GM18520 (cell line): ENCODE data around the gene AGT.
"Not testable (repeated sequence)": the region's sequence is repeated elsewhere in the genome, so short reads cannot be mapped to it uniquely, and the experiment has no call there.

Experiments used
- ATAC-seq: cut with Tn5 transposase; IDR thresholded peaks from one replicate; pipeline ENCODE4 v1.9.1; 2021; ENCODE audit not compliant: unreplicated experiment

AGT gene

GRCh38 chr1:230693221-230693620 is 20.7 kb downstream of the AGT start:
- ATAC-seq, result no peak

DNA sequence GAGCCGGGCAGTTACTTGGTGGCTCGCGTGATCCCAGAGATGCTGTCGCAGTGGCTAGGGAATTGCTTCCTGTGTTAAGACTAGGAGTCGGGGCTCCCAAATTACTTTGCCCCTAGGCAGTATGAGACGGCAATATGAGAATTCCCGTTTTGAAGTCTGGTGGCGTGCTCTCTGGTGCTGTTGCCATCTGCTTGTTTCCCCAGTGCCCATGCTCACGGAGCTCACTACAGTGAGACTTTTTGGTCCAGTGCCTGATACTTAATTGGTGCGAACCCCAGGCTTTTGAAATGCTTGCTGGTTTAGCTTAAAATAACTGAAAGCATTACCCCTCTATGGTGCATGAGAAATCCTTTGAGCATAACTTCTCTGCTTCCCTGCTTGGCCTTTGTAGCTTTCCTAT is 22.3 kb downstream of the AGT start:
- ATAC-seq, result no peak

DNA sequence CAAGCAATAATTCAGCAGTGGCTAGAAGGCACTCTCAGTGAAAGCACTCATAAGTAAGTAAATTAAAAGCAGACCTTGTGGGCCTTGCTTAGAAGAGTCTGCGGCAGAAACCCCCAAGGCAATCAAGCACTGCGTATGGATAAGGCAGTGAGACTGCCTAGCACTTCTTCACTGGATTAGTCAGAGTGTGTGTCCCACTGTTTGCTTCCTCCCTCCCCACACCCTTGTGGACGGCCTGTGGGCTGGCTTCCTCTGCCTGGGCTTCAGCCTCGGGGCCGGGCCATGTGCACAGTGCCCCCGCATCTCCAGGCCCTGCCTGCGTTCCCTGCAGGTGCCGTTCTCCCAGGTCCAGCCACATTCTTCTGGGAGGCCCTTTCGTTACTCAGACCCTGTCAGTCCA is 23.8 kb downstream of the AGT start:
- ATAC-seq, result no peak

- no peak for ATAC-seq
Observed at GRCh38 chr1:230686747-230687146, 27.2 kb downstream of the AGT start.

GRCh38 chr1:230684998-230685397 is 28.9 kb downstream of the AGT start:
- no peak for ATAC-seq

GRCh38 chr1:230684146-230684545 is 29.8 kb downstream of the AGT start:
- no peak for ATAC-seq

DNA sequence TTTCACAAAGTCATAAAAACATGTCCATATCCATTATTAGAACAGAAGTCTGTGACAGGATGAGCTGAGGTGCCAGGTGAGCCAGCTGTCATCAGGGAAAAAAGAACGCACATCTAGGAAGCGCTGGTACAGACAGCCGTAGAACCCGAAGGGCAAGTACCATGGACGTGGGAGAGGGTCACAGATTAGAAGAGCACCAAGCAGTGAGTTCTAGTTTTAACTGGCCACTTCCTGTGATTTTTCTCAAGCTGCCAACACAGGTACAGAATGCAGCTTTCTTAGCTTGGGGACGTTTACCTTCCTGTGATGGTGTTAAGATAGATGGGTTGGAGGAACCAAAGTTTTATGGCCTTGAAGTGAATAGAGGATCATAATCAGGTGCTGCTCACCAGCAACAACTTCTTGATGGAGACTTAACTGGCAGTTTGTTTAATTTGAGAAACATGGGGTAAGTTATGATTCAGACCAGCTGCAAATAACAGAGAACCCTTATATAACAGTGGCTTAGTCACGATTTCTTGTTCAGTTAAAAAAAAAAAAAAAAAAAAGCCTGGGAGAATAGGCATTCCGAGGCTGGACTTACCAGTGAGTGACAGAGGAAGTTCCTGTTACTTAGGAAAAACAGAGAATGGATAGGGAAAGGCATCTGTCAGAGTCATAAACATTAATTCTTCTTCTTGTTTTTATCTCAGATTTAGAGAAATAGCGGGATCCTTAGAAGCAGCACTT is 30.9 kb downstream of the AGT start:
- ATAC-seq, result no peak

- ATAC-seq, result no peak
Observed at GRCh38 chr1:230682274-230682673, 31.6 kb downstream of the AGT start.

DNA sequence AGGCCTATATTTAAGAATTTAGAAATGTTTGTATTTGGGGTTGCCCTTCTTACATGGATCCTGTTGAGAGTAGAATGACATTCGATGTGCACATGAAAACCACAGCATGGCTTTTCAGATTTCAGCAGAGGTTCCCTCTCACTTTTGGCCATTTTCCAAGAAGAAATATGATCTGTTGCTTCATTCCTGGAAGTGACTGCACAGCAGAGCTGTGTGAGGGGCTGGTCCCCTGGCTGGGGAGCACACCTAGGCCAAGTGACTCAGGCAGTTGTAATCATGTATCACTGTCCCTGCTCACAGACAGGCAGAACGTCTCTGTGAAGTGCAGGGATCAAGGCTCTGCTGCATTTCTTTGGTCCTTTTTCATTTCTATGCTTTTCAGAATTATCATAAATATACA is 32.3 kb downstream of the AGT start:
- ATAC-seq, result no peak

- no peak for ATAC-seq
Observed at GRCh38 chr1:230680300-230681025, 33.5 kb downstream of the AGT start.

DNA sequence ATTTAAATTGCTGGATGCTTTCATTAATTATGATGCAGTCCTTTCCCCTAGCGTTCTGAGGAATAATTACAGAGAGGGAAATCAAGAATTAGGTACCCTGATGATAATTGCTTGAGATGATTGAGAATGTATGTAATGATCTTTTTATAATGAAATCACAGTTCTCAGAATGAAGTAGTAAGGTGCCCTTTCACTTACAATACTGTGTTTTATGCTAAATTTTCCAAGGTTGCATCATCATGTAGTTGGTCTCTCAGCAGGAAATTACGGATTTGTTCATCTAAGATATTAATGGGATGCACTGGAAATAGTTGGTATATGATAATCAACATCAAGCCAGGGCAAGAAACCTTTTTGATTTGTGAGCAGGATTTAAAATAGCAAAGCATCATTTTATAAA is 34.1 kb downstream of the AGT start:
- no peak for ATAC-seq

DNA sequence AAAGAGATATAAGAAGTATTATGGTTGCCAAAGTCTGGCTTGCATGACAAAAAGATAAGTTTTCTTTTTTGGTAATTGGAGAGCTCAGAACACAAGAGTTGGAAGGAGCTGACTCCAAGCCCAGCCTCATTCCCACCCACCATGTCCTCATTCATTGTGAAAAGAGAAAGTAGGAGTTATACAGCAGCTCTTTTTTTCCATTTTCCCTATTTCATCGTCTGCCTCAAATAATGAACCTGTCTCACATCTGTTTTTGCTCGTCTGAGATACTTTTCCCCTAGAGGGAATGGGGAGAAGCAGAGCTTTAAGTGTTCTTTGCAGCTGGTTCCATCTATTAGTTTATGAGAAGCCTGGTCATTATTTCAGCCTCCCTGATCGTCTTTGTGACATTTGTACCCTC is 34.7 kb downstream of the AGT start:
- no peak for ATAC-seq

DNA sequence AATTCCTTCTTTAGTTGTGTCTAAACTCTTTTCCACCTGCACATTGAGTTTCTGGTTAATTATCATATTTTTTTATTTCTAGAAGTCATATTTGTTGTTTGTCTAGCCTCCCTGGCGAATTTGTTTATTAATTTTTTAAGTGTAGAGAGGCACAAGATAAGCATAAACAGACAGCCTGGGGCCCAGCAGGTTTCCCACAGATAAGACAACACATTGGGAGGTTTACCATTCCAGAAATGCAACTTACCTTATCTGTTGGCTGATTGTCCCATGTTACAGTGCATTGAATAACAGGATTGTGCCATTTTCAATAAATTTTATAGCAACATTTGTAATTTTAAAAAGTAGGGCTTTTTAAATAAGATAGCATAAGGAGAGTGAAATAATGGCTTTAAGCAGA is 36.7 kb downstream of the AGT start:
- no peak for ATAC-seq

DNA sequence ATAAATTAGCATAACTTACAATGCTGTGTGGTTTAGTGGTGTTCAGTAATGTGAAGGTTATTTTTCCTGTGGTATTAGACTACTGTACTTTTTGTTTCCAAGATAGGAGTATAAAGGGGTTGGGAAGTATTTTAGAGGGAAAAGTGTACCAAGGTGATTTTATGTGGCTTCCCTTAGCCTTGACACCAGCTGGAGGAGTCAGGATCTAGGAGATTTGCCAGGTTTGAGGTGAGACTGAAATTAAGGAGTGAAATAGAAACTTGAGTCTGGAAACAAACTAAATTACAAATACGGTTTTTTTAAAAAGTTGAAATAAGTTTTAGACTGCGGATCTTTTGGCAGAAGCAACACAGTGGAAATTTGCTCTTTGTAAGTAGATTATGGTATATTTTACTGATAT is 39.3 kb downstream of the AGT start:
- no peak for ATAC-seq

- ATAC-seq, result no peak
Observed at GRCh38 chr1:230669543-230669942, 44.4 kb downstream of the AGT start.

DNA sequence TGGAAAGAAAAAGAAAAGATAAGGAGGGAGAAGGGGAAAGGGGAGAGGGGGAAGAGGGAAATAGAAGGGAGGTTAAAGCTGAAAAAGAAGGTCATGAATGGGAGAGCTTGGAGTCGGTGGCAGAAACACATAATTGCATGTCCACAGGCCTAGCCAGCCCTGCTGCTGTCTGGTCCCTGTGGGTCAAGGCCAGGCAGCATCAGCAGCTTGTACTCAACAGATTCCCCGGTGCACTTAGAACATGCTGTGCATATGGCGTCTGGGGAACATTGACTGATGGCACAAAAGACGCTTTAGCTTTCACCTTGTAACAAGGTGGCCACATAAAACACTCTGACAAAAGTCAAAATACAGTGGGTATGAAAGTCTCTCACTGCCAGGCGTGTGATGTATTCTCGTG is 45.7 kb downstream of the AGT start:
- ATAC-seq, result no peak

DNA sequence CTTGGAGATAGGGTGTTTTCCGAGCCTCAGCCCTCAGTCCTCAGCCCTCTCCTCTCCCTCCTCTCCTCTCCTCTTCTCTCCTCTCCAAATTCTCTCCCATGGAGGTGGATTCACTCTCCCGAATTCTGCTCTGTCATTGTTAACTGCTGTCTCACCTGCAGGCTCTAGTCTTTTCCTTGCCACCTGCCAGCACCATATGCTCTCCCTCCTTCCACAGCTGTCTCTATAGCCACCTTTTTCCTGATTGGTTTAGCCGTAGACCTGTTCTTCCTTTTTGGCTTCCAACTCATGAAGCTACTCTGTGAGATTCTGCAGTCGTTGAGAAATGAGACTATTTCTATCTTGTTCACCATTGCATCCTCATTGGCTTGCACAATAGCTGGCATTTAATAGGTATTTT is 51.9 kb downstream of the AGT start:
- ATAC-seq, result no peak

GRCh38 chr1:230658691-230659090 is 55.2 kb downstream of the AGT start:
- ATAC-seq, result no peak

DNA sequence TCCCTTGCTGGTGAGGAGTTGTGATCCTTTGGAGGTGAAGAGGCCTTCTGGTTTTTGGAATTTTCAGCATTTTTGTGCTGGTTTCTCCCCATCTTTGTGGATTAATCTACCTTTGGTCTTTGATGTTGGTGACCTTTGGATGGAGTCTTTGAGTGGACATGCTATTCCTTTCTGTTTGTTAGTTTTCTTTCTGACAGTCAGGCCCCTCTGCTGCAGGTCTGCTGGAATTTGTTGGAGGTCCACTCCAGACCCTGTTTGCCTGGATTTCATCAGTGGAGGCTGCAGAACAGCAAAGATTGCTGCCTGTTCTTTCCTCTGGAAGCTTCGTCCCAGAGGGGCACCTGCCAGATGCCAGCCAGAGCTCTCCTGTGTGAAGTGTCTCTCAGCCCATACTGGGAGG is 55.8 kb downstream of the AGT start:
- ATAC-seq, result not testable (repeated sequence)

DNA sequence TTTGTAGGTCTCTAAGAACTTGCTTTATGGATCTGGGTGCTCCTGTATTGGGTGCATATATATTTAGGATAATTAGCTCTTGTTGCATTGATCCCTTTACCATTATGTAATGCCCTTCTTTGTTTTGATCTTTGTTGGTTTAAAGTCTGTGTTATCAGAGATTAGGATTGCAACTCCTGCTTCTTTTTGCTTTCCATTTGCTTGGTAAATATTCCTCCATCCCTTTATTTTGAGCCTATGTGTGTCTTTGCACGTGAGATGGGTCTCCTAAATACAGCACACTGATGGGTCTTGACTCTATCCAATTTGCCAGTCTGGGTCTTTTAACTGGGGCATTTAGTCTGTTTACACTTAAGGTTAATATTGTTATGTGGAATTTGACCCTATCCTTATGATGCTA is 57.2 kb downstream of the AGT start:
- not testable (repeated sequence) for ATAC-seq
